NCI-H146 treated with DMSO at 0.1 percent for 48 hours (cell line): ENCODE data around the gene TMC6.
"Not testable (repeated sequence)": the region's sequence is repeated elsewhere in the genome, so short reads cannot be mapped to it uniquely, and the experiment has no call there.

Source experiments
- DNase-seq: peaks from one replicate; lab custom pipeline; 2025; ENCODE audit not compliant: unreplicated experiment; lab: John Stamatoyannopoulos, UW

TMC6 gene

GRCh38 chr17:78154903-78155811, 26.6 kb upstream of the TMC6 start:
- DNase-seq = no peak

GRCh38 chr17:78151514-78152008, 23.0 kb upstream of the TMC6 start:
- no peak for DNase-seq

GRCh38 chr17:78148286-78149016, 19.9 kb upstream of the TMC6 start:
- no peak for DNase-seq

- DNase-seq = no peak
These were observed 18.9 kb upstream of the TMC6 start for GRCh38 chr17:78147315-78147998.

- DNase-seq = no peak
These were observed 18.3 kb upstream of the TMC6 start for GRCh38 chr17:78146881-78147280.

DNA sequence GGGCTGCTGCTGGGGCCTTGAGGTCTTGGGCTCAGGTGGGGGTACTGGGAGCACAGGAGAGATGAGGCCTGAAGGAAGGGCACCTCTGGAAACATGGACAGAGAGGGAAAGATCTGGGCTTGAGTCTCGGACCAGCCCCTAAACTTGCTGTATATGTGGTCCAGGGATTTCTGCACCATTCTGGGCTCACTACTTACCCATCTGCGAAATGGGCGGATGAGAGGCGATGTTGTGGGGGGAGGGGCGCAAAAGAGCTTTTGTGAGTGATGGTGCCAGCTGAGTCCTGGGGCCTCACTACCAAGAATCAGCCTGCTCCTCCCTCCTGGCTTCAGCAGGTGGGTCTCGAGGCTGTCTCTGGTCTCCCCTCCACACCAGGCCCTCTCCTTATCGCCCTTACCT, 17.9 kb upstream of the TMC6 start:
- no peak for DNase-seq

DNA sequence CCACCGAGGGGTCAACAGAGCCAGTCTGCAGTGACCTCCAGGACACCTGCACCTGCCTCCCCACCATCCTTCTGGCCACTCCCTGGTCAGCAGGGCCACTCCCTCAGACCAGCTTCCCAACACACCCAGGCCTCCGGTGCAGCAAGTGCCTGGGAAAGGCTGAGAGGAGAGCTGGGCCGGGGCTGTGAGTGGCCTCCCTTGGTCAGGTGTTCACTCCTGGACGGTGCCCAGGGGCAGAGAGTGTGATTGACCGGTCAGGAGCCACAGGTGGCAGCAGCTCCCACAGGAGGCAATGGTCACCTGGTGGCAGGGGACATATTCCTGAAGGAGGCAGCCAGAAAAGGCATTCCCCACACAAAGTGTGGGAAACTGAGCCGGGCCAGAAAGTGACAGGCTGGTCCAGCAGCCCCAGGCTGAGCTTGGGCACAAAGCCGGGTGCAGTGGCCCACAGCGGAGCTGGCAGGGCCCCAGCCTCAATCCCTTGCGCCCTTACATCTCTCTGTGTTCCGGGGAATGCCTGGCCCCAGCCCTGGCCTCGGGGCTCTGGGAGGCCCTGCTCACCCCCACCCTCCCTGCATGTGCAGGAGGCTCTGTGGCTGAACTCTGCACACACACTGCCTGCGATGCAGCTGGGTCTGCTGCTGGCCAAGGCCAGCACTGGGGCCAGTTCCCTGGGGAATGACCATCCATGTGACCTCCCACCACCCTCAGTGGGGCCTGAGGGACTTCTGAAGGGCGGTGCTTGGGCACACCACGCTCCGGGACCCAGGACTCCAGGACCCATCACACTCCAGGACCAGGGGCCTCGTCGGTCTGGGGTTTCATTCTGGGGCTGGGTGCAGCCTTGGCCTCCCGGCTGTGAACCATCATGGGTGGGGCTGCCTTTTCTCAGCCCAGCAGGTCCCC, 16.4 kb upstream of the TMC6 start:
- DNase-seq = no peak

GRCh38 chr17:78144147-78144719, 15.7 kb upstream of the TMC6 start:
- DNase-seq = no peak

- no peak for DNase-seq
These were observed 14.9 kb upstream of the TMC6 start for GRCh38 chr17:78143214-78144146.

- no peak for DNase-seq
These were observed 13.7 kb upstream of the TMC6 start for GRCh38 chr17:78142119-78142861.

DNA sequence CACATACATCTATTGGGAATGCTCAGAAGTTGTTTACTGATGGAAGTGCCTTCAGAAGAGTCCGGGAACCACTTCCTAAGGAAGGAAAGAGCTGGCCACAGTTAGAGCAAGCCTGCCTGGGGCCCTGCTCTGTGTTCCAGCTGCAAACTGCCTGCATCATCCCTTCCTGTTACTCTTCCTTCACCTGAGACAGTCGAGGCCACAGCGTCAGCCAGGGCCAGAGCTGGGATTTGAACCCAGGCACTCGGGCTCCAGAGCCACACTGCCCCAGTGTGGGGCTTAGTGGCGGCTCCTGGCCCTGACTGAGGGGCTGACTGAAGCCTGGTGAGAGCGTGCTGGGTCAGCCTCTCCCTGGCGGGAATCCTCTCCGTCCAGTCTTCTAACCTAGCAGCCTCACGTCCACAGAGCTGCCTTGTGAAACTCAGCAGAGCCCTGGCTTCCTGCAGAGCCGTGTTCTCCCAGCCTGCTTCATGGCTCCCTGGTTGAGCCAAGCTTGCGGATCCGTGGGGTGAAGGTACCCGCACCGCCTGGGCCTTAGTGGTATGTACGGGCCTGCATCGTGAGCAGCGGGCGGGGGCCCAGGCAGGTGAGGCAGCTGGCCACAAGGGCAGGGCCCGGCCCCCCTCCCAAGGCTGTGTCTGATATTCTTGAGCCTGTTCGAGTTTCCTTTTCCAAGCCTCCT, 13.0 kb upstream of the TMC6 start:
- no peak for DNase-seq

DNA sequence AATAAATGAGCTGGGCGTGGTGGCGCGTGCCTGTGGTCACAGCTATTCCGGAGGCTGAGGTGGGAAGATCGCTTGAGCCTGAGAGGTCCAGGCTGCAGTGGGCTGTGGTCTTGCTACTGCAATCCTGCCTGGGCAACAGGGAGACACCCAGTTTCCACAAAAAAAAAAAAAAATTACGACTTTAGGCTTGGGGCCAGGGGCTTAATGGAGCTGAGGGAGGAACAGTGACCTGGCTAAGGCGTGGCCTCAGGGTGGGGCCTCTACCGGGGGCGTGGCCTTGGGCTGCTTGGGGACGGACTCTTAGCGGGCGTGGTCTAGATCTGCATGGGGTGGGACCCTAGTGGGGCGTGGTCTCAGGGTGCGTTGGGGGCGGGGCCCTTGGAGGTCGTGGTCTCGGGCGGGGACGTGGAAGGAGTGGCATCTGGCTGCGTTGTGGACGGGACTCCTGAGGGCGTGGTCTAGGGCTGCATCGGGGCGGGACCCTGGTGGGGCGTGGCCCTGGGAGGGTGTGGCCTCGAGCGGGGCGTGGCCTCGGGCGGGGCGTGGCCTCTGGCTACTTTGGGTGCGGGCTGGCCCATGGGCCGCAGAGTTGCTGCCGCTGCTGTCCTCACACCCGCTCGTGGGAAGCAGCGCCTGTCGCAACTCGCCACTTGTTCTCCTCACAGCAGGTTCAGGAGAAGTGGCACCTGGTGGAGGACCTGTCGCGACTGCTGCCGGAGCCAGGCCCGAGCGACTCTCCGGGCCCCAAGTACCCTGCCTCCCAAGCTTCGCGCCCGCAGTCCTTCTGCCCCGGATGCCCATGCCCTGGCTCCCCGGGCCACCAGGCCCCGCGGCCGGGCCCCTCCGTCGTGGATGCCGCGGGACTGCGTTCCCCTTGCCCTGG, 11.9 kb upstream of the TMC6 start:
- peak; percentile 90 for DNase-seq

DNA sequence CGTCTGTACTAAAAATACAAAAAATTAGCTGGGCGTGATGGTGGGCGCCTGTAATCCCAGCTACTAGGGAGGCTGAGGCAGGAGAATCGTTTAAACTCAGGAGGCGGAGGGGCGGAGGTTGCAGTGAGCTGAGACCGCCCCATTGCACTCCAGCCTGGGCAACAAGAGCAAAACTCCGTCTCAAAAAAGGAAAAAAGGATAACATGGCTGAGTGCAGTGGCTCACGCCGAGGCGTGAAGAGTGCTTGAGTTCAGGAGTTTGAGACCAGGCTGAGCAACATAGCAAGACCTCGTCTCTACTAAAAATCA, 11.3 kb upstream of the TMC6 start:
- DNase-seq = not testable (repeated sequence)

DNA sequence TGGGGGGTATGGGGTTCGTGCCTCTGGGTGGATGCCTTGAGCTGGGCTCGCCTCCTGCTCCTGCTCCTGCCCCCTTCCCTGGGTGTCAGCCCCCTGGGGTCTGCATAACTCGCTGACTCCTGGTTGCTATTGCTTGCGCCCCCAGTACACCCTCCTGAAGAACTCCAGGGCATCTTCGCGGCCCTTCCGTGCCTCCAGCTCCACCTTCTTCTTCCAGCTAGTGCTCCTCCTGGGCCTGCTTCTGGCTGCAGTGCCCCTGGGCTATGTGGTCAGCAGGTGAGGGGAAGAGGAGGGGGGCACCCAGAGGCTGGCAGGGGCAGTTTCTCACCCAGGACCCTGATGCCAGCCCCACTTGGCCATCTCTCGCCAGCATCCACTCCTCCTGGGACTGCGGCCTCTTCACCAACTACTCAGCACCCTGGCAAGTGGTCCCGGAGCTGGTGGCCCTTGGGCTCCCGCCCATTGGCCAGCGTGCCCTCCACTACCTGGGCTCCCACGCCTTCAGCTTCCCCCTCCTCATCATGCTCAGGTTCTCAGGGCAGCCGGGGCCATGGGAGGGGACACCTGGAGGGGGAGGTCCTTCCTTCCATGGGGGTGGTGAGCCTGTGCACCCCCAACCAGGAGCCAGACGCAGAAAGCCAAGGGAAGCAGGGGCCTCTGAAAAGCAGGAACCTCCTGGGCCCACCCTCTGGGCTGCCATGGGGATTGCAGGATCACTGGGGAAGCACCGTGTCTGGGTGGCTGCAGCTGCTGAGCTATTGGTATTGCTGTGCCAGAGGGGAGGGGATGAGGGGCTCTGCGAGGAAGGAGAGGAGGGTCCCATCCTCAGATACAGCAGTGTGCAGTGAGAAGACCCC, 9.9 kb upstream of the TMC6 start:
- DNase-seq = no peak

GRCh38 chr17:78137392-78138203, 9.0 kb upstream of the TMC6 start:
- no peak for DNase-seq
